Breast epithelium (tissue), 3 donors: ENCODE results near the gene TNFRSF6B.

Source experiments
- POLR2A ChIP-seq: fragments of 450-650 bp; IDR thresholded peaks from one replicate; pipeline ENCODE4 v1.6.1; 2016; ENCODE audit warnings: antibody characterized with exemption, mild to moderate bottlenecking, moderate library complexity
- POLR2AphosphoS5 ChIP-seq, 3 donors: sonication (generic); formaldehyde crosslinking; IDR thresholded peaks; one replicate each; pipeline ENCODE4 v1.6.1; 2017; ENCODE audit warnings: antibody characterized with exemption in 3 of 3

- no peak for TF ChIP-seq POLR2AphosphoS5 (IDR thresholded peaks at IDR 0.05)
- TF ChIP-seq POLR2A: no peak
These were observed 32.2 kb upstream of the TNFRSF6B start for GRCh38 chr20:63664143-63664851.
